NCI-H82 treated with DMSO at 0.1 percent for 48 hours (cell line): ENCODE measurements around the gene TMEM115.

Experiments
- DNase-seq: peaks from one replicate; lab custom pipeline; 2025; ENCODE audit not compliant: unreplicated experiment; lab: John Stamatoyannopoulos, UW

Gene TMEM115

DNA sequence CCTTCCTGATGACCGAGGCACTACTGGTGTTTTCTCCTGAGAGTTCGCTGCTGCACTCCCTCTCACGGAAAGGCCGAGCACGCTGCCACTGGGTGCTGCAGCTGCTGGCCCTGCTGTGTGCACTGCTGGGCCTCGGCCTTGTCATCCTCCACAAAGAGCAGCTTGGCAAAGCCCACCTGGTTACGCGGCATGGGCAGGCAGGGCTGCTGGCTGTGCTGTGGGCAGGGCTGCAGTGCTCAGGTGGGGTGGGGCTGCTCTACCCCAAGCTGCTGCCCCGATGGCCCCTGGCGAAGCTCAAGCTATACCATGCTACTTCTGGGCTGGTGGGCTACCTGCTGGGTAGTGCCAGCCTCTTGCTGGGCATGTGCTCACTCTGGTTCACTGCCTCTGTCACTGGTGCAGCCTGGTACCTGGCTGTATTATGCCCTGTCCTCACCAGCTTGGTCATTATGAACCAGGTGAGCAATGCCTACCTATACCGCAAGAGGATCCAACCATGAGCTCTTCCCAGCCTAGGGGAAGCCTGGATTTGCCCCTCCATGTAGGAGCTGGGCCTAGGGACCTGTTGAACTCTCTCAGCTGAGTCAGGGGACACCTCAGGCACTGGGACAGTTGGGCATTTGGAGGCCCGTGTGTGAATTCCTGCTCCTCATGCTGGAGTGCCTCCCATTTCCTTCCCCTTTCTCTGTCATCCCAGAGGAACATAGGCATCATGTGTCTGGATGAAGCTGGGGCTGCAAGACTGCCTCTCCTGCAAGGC, 5.9 kb downstream of the TMEM115 start:
- no peak for DNase-seq

- DNase-seq, result no peak
These were observed 6.5 kb downstream of the TMEM115 start for GRCh38 chr3:50352781-50353180.

GRCh38 chr3:50351323-50351697, 8.0 kb downstream of the TMEM115 start:
- no peak for DNase-seq

- peak; percentile 62 for DNase-seq
These were observed 8.6 kb downstream of the TMEM115 start, which contains the start of the genes CYB561D2 and NPRL2 for GRCh38 chr3:50350527-50351322. TSS of gene CYB561D2 (plus strand) at chr3:50350862. CDS start at chr3:50351434, 572 bp downstream. TSS of gene NPRL2 (minus strand) at chr3:50350775. CDS start at chr3:50350652, 123 bp downstream.

- DNase-seq, result no peak
These were observed 9.2 kb downstream of the TMEM115 start for GRCh38 chr3:50350213-50350526.

DNA sequence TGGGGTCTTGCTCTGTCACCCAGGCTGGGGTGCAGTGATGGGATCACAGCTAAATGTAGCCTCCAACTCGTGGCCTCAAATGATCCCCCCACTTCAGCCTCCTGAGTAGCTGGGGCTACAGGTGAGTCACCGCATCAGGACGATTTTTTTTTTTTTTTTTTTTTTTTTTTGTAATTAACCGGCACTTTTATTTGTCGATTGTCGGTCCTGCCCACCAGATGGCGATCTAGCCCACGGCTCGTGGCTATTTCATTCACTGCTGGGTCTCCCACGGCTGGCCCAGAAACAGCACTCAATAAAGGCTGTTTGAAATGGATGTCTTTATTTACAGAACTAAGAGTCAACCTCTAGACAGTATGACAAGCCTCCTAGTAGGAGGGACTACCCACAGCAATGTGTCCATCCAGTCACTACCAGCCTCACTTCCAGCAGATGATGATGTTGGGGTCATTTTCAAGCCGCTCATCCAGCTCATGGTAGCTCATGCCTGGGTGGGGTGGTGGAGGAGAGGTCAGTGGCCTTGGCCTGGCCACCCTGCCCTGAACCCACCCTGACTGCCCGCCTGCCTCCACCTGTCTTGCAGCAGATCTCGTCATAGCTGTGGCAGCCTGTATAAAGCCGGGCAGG, 12.0 kb downstream of the TMEM115 start:
- DNase-seq, result no peak

DNA sequence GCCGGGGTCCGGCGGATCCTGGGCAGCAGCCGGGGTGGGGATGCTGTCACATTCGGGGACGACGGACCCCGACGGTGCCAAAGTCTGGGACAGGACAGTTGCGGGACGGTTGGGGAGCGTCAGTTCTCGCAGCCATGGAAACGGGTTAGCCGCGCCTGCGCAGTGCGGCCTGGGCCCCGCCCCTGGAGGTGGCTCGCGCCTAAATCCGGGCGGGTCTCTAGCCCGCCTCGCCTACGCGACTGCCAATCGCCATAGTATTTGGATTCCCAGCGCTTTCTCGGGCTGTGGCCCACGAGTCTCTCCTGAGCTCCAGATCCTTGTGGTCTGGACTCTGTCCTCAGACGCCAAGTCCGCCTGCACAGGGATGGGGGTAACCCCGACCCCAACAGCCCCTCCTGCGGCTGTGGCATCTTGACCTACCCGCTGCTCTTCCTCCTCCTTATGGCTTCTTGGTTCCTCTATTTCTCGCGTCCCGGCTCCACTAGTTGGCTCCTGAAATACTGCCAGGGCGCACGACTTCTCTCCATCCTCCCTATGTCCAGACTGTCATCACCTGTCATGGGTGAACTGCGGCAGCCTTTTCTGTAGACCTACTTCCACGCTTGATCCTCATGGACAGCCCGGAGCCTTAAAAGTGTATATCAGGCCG, 13.6 kb downstream of the TMEM115 start, which contains the start of gene ZMYND10:
ZMYND10 (minus strand) TSS at position 147 of the 649 bp plus-strand sequence. CDS start 153 bp downstream, outside the sequence.
- peak; percentile 11 for DNase-seq

GRCh38 chr3:50345008-50345407, 14.3 kb downstream of the TMEM115 start:
- DNase-seq, result no peak

DNA sequence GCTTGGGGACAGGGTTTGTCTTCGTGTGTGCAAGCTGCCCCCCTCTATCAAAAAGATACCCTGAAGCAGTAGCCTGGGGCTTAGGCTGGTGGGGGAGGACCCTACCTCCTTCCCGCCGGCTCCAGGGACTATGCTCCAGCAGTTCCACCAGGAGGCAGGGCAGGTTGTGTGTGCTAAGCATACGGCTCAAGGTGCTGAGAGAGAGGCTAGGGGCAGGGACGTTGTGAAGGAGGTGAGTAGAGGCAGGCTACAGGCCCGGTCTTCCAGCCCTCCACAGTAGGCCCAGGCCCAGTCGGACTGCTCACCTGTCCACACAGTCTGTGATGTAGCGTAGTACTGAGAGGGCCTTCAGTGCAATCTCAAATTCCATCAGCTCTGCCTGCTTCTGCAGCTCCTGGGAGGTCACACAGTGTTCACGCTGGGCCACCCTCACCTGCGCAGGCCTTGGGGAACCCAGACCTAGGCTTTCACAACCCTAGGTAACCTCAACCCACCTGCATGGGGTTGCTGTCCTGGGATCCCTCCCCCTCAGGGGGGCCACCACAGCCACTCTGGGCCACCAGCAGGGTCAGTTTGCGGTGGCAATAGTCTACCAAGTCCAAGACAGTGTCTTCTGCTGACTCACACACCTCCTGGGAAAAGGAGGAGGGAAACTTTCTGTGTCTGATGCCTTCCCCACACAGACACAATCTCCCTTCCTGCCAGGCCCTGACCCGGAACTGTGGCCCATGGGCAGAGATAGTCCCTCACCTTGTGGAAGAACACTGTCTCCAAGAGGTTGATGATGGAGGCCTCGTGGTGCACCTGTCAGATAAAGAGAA, 16.3 kb downstream of the TMEM115 start:
- DNase-seq, result no peak

- DNase-seq, result no peak
These were observed 17.2 kb downstream of the TMEM115 start for GRCh38 chr3:50341996-50342650.

- no peak for DNase-seq
These were observed 17.8 kb downstream of the TMEM115 start for GRCh38 chr3:50341537-50341936.

DNA sequence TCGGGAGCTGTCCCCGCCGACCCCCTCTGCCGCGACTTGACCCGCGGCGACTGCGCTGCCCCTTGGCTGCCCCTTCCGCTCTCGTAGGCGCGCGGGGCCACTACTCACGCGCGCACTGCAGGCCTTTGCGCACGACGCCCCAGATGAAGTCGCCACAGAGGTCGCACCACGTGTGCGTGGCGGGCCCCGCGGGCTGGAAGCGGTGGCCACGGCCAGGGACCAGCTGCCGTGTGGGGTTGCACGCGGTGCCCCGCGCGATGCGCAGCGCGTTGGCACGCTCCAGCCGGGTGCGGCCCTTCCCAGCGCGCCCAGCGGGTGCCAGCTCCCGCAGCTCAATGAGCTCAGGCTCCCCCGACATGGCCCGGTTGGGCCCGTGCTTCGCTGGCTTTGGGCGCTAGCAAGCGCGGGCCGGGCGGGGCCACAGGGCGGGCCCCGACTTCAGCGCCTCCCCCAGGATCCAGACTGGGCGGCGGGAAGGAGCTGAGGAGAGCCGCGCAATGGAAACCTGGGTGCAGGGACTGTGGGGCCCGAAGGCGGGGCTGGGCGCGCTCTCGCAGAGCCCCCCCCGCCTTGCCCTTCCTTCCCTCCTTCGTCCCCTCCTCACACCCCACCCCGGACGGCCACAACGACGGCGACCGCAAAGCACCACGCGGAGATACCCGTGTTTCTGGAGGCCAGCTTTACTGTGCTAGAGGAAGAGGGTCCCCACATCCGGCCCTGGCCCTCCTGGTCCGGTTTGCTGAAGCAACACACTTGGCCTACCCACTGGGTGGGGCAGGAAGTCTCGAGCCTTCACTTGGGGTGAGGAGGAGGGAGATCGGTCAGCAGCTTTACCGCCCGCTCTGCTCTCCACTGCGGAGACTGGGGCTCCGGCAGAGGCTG, 18.6 kb downstream of the TMEM115 start, which contains the start of gene RASSF1:
RASSF1 (minus strand) TSS at position 389 of the 882 bp plus-strand sequence; CDS start at position 358, 31 bp downstream.
- no peak for DNase-seq

- DNase-seq, result no peak
These were observed 19.2 kb downstream of the TMEM115 start for GRCh38 chr3:50340147-50340447.

- DNase-seq, result no peak
These were observed 19.7 kb downstream of the TMEM115 start for GRCh38 chr3:50339485-50340146.

GRCh38 chr3:50338965-50339364, 20.4 kb downstream of the TMEM115 start:
- DNase-seq, result no peak

DNA sequence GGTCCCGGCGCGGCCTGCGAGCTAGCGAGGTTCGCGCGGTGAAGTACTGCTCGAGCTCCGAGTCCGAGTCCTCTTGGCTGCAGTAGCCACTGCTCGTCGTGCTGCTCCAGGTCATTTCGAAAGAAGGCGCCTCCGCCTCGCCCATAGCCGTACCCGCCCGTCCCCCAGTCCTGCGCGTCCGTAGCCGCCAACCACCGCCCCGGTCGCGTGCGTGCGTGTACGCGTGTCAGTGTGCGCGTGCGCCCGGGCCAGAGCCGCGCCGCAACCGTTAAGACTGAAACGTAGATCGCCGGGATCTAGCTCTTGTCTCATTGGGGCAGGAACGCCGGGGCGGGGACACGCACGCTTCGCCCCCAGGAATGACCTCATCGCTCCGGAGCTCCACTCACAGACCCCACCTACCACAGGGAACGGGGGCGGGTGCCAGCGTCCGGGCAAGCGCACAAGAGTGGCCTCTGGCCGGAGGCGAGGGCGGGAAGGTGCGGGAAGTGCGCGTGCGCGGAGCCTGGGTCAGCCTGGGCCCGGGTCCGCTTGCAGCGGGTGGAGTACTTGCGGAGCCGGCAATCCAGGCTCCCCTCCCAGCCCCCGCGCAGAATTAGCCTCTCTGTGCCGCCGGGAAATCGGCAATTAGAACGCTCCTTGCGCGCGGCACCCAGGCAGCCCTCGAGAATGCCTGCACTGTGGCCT, 22.0 kb downstream of the TMEM115 start:
- DNase-seq, result peak; percentile 93

DNA sequence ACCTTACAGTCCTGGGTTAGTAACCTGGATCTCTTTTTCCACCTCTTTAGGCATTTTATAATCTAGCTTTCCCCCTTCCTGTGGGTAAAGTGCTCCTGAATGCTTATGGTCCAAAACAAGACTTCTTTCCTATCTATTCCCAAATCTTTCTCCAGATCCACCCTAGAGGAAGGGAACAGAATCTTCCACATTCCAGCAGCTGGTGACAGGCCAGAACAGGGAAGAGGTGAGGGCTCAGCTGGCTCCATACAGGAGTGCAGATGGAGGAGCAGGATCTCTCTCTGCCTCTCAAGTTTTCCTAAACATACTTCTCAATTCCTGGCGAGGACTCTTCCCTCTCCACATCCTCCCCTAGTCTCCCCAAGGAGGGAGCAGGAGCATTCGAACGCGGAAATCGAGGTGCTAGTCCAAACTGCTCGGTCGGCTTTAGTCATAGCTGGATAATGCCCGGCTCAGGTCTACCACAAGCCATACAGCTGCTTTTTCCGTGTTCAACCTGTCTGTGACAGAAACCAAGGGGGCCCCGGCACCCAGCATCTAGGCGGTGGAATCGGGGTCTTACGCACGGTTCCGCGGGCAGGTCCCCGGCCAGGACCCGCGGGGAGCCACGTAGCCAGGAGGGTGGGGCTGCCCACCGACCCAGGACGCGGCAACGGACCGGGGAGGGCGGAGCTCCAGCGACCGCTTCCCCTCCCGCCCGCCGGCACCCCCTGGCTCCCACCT, 22.7 kb downstream of the TMEM115 start:
- no peak for DNase-seq
